ENCODE measurements around the gene DNM1.

Gene DNM1

DNA sequence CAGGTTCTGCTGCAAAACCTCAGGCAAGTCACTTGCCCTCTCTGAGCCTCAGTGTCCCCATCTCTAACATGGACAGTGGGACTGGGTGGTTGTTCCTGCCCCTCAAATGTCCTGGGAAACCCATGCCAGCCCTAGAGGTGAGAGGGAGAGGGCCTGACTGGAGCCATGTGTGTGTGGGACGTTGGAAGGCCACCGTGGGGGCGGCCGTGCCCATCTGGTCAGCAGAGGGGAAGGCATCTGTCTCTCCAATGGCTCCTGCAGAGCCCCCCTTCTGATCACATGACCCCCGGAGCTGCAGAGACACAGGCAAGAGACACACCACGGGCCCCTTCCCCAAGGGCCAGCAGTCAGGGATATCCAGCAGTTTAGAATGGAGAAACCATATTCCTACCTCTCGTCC, 1.7 kb downstream of the DNM1 start:
- no peak for DNase-seq (ENCODE audit: low read depth in 1 of 2, low spot score in 1 of 2)

DNA sequence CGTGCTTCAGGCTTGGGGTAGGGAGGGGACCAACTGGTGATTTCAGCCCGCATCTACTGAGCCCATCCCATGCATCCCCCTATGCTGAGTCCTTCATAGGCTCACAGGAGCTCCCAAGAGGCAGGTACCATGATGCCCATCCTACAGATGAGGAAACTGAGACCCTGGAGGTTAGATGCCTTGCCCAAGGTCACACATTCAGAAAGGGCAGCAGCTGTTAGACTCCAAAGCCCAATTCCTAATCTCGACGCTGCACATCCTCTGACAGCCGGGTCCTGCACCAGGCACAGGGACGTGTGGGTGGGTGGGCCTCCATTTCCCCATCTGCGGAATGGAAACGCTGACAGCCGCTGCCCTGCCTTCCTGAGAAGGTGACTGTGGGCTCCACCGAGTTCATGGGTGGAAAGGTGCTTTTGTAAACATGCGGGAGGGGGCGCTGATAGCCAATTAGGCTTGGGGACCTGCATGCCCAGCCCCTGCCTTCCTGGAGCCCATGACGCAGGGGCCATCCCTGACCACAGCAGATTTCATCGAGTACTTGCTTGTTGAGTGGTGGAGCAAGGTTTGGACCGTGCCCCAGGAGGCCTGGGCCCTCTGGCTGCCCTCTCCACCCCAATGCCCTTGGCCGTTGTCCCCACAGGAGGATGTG, 2.2 kb downstream of the DNM1 start:
- no peak for DNase-seq (ENCODE audit: low read depth in 1 of 2, low spot score in 1 of 2)

DNA sequence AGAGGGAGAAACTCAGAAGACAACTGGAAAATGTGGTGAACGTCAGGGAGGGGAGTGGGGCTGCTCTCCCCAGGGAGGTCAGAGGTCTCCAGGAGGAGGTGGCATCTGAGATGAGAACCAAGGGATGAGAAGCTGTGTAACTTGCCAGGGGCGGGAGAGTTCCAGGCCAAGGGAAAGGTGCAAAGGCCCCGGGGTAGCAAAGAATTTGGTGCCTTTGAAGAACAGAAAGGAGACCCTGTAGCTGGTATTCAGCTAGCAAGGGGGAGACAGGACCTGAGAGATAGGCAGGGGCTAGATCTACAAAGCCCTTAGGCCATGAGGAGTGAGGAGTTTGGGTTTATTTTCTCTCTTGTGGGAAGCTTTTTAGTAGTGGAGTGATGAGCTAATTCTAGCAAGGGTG, 3.3 kb downstream of the DNM1 start:
- no peak for DNase-seq (ENCODE audit: low read depth in 1 of 2, low spot score in 1 of 2)

GRCh38 chr9:128206916-128207910, 4.0 kb downstream of the DNM1 start:
- DNase-seq (ENCODE audit: low read depth in 1 of 2, low spot score in 1 of 2): no peak

DNA sequence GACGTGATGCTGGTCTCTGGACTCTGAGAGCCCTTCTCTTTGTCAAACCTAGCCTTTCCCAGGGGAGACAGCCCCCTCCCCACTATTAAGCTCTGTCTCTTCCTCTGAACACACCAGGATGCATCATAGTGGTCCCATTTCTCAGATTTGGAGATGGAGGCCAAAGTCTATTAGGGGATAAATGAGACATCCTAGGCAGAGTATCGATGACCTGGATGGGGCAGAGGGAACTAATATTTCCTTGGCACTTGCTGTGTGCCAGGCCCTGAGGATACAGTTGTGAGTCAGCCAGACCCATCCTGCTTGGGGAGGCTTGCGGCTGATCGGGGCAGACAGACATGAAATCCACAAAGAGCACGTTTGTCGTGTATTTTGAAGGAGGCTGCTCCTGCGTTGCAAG, 5.2 kb downstream of the DNM1 start:
- no peak for DNase-seq (ENCODE audit: low read depth in 1 of 2, low spot score in 1 of 2)

GRCh38 chr9:128208946-128209669, 5.9 kb downstream of the DNM1 start:
- no peak for DNase-seq (ENCODE audit: low read depth in 1 of 2, low spot score in 1 of 2)

DNA sequence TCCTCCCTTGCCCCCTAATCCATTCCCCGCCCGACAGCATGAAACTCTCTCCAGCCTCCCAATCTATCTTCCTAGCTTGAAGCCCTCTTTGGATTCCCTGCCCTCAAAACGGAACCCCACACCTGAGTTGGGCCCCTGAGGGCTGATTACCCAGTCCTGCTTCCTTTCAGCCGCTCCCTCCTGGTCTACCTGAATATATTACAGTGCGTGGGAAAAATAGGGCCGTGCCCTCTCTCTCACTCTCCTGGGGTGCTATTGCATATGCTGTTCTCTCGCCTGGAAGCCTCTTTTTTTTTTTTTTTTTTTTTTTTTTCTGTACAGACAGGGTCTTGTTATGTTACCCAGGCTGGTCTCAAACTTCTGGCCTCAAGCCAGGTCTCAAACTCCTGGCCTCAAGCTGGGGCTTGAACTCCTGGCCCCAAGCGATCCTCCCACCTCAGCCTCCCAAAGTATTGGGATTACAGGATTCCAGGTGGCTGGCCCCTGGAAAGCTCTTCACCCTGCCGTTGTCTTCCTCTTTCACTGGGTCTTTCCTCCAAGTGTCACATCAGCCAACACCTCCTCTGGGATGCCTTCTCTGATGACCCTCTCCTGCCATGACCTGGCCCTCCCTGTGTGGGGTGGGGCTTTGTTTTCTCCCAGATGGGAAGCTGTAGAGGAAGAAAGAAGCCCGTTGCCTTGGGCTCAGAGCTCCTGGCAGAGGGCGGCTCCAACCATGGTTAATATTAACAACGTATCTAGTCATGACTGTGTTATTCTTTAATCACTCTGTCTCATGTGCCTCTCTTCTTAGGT, 8.2 kb downstream of the DNM1 start:
- no peak for DNase-seq (ENCODE audit: low read depth in 1 of 2, low spot score in 1 of 2)

GRCh38 chr9:128211981-128212281, 8.8 kb downstream of the DNM1 start:
- no peak for DNase-seq (ENCODE audit: low read depth in 1 of 2, low spot score in 1 of 2)

- DNase-seq (ENCODE audit: low read depth in 1 of 2, low spot score in 1 of 2): no peak
Measured at GRCh38 chr9:128213746-128214497, 10.7 kb downstream of the DNM1 start.

DNA sequence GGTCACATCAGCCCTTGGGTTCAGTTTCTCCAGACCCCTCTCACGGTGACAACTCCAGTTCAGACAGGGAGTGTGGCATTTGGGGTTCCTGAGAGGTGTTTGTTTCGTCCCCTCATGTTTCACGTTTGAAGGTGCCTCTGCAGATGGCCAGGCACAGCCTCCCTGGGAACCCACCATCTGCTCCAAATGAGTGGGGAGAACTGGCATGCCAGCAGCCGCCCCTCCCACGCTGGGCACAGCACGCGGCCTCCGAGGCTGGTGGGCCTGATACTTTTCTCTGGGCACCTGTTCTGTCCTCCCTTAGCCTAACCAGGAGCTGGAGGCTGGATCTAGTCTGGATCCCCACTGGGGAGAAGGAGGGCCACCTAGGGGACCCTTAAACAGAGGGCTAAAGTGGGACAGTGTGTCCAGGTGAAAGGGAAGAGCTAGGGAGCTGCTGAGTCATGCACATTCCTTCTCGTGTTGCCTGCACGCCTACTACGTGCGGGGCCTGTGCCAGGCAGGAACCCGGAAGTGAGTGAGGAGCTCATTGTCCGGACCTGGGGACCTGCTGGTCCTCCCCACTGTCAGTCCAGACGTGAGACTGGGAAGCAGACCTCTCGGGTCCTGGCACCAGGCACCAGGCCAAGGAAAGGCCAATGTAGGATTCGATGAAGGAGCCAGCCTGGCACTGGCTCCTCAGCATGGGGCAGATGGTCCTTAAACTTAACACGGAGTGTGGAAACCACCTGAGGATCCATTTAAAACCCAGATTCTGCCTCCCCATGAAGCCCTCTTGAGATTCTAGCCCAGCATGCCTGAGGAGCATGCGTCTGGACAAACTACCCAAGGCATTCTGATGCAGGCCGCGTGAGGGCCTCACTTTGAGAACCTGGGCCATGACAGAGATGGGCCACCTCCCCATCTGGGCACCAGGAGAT, 11.7 kb downstream of the DNM1 start:
- no peak for DNase-seq (ENCODE audit: low read depth in 1 of 2, low spot score in 1 of 2)

GRCh38 chr9:128215491-128216409, 12.6 kb downstream of the DNM1 start:
- DNase-seq (ENCODE audit: low read depth in 1 of 2, low spot score in 1 of 2): no peak

DNA sequence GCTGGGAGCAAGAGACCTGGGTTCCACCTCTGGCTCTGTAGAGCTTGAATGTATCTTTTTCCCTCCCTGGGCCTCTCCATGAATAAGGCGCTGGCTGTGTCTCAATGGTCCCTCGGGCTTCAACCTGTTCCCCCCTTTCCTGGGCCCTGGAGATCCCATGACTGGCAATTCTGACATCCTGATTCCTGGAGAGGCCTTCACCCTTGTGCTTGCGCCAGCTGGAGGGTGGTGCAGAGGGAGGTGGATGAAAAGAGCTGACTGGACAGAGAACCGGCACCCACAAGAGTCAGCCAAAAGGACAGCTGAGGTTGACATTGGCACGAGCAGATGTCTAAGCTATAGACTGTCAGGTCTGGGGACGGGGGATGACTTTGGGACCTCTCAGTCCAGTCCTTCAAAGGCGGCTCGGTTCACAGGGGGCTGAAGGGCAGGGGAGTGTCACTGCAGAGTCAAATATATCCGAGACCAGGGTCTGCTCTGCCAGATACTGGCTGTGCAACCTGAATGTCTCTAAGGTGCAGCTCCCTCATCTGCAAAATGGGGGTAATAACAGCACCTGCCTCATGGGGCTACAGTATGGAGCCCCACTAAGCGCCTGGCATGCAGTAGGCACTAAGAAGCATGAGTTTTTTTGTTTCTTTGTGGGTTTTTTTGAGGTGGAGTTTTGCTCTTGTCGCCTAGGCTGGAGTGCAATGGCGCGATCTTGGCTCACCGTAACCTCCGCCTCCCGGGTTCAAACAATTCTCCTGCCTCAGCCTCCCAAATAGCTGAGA, 13.8 kb downstream of the DNM1 start:
- DNase-seq (ENCODE audit: low read depth in 1 of 2, low spot score in 1 of 2): no peak

DNA sequence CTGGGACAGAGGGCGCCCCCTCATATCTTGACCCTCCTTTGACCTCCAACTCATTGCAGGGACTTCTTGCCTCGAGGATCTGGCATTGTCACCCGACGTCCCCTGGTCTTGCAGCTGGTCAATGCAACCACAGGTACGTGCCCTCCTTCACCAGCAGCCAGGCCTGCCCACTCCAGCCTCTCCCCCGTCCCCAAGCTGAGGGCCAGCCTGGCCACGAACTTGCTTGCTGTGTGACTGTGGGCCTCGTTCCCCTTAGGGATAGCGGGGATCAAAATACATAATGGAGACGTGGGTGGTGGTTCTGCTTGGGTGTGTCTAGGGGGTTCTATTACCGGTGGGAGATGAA, 15.0 kb downstream of the DNM1 start:
- DNase-seq (ENCODE audit: low read depth in 1 of 2, low spot score in 1 of 2): no peak

- peak; percentile 79 to 92 for DNase-seq (ENCODE audit: low read depth in 1 of 2, low spot score in 1 of 2)
Measured at GRCh38 chr9:128218518-128219389, 15.6 kb downstream of the DNM1 start.

DNA sequence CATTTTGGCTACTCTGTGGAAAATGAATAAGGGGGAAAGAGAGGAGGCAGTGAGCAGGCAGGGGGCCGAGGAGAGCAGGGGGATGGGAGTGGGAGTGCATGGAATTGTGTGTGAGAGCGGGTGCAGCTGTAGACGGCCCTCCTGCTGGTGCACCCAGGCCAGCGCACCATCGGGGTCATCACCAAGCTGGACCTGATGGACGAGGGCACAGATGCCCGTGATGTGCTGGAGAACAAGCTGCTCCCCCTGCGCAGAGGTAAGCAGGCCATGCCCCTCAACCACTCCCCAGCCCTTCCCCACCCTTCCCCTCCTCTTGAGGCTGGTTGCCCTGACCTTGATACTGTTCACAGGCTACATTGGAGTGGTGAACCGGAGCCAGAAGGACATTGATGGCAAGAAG, 16.7 kb downstream of the DNM1 start:
- no peak for DNase-seq (ENCODE audit: low read depth in 1 of 2, low spot score in 1 of 2)

DNA sequence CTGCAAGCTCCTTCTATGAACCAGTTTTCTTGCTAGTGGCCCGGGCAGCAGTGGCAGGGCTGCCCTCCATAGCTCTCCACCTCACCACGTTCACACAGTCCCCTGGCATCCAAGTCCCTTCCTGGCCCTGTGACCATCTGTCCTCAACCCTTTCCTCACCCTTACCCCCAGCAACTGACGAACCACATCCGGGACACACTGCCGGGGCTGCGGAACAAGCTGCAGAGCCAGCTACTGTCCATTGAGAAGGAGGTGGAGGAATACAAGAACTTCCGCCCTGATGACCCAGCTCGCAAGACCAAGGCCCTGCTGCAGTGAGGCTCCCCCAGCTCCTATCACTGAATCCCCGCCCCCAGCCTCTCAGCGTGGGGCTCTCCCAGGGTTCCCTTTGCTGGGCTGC, 18.8 kb downstream of the DNM1 start:
- DNase-seq (ENCODE audit: low read depth in 1 of 2, low spot score in 1 of 2): no peak

All from activated CD4-positive, alpha-beta T cell treated with anti-CD3 and anti-CD28 coated beads, Interleukin-2, amount 50 U/mL, for 24 hours (primary cell).